Medulla oblongata (tissue), 1 donor: ENCODE results near the gene MEF2B.
"Not testable (repeated sequence)": the region's sequence is repeated elsewhere in the genome, so short reads cannot be mapped to it uniquely, and the experiment has no call there.

Experiments
- DNase-seq: peaks from one replicate; pipeline ENCODE4 v3.0.0-alpha.2; 2015; ENCODE audit errors: extremely low spot score

MEF2B gene

DNA sequence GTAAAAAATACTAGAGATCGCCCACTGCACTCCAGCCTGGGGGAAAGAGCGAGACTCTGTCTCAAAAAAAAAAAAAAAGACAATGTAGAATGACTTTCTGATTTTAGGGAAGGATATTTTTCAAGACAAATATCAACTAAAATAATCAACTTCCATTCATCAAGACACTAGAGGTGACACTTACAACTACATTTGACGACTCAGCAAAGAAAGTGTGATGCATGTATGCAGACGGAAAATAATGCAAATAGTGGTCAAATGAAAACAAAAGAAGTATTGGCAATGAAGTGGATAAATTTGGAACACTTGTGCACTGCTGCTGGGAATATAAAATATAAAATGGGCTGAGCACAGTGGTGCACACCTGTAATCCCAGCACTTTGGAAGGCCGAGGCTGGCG is 44.0 kb downstream of the MEF2B start:
- no peak for DNase-seq

DNA sequence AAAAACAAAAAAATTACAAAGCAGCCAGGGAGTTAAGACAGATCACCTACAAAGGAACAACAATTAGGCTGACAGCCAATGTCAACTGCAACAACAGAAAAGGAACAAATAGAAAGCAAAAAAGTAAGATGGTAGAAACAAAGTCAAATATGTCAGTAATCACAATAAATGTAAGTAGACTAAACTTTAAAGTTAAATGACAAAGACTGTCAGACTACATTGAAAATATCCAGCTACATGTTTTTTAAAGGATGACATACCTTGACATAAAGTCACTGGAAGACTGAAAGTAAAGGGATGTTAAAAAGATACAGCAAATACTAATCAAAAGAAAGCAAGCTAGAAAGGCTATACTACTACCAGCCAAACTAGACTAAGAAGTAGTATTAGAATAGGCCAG is 46.7 kb downstream of the MEF2B start:
- no peak for DNase-seq

DNA sequence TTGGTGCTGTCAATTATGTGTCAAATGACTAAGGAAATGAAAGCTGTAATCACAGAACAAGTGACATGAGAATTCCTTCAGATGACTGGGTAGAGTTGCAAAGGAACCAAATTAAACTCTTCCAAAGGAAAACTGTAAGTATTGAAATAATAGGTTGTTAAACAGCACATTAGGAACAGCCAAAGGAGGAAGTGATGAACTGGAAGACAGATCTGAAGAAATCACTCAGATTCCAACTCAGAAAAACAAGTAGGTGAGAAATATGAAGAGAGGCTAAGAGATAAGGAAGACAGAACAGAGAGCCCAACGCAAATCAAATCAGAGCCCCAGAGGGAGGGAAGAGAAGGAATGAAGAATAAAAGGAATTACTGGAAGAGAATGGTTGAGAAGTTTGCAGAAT is 47.2 kb downstream of the MEF2B start:
- DNase-seq: no peak

DNA sequence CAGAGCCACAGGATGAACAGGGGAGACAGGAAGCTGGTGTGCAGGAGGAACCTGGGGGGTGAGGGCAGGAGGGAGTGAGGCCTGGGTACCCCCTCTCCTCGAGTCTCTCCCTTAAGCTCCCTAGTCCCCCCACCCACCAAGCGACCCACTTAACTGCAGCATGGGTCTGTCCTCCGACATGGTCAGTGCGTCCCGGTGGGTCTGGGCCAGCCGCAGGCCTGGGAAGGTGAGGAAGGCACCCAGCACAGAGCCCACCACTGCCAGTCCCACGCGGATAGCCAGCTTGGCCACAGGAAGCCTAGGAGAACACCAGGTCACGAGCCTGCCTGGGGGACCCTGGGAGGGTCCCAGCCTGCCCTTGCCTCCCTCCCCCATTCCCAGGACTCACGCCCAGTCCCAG is 48.7 kb downstream of the MEF2B start:
- DNase-seq: no peak

DNA sequence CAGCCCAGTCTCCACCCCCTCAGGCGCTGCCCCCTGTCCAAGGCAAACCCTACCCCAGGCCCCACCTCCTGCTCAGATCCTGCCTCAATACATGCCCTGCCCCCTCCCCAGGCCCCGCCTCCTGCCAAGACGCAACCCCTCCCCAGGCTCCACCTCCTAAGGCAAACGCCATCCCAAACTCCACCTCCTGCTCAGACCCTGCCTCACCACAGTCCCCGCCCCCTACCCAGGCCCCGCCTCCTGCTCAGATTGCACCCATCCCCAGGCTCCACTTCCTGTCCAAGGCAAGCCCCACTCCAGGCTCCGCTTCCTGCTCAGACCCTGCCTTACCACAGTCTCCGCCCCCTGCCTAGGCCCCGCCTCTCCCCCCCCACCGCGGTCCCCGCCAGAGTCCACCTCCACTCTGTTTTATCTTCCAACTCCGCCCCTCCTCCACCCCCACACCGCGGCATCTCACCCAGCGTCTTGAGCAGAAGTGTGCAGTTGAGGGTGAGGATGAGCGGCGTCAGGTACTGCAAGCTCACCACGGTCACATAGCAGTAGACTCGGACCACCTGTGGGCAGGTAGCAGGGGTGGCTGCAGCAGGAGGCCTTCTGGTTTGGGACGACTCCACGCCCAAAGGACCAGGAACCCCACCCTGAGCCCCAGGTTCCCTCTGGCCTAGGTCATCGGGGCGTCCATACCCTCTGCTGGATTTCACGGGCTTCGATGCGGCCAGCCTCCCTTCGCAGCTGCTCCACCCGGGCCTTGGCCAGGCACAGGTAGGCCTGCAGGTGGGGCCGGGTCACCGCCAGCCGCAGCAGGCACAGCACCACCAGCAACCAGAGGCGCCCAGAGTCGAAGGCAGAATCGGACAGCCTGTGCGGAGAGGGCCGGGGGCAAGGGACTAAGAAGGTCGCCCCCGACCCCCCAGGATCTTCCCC is 49.5 kb downstream of the MEF2B start:
- DNase-seq: no peak

DNA sequence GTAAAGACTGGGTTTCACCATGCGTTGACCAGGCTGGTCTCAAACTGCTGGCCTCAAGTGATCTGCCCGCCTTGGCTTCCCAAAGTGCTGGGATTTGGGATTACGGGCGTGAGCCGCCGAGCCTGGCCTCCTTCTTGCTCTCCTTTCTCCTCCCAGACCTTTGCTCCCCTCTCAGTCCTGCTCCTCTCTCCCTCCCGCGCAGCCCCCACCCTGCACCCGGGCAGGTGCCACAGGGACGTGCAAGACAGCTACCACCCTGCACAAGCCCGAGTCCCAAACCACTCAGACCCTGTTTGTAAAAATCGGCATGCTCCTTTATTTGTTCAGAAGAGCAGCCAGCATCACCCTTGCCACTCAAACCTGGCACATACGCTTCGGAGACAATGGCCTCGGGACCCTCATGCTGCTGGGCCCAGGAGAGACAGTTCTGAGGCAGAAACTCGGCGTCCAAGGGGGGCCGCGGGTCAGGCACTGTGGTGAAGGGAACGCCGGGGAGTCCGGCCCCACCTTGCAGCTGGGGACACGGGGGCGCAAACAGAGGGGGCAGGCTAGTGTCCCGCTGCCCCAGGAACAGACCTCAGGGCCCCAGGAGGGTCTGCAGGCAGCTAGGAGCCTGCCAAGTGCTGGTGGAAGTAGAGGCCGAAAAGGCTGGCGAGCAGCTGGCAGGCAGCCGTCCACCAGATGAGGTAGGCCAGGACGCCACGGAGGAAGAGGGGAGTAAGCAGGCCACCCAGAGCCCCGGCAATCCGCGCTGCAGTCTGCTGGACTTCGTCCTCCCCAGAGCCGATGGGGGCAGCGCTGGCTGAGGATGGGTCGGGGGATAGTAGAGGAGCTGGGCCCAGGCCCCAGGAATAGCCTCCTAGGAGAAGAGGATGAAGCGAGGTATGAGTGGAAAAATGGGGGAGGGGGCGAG is 50.5 kb downstream of the MEF2B start:
- no peak for DNase-seq

DNA sequence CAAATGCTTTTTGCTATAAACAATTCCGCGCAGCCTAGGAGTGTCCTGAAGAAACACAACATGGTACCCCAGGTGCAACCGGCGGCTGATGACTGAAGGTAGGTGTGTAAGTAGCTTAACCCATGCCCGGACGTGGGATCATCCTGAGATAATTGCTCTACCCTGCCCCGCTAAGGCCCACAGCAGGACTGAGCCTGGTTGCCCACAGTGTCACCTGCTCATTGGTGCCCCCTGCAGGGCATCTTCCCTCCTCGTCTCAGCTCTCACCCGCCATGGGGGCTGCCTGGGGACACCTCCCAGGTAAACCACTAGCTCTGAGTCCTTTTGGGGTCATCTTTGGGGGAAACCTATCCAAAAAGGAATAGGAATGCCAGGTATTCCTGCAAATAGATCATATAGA is 54.1 kb downstream of the MEF2B start:
- no peak for DNase-seq

DNA sequence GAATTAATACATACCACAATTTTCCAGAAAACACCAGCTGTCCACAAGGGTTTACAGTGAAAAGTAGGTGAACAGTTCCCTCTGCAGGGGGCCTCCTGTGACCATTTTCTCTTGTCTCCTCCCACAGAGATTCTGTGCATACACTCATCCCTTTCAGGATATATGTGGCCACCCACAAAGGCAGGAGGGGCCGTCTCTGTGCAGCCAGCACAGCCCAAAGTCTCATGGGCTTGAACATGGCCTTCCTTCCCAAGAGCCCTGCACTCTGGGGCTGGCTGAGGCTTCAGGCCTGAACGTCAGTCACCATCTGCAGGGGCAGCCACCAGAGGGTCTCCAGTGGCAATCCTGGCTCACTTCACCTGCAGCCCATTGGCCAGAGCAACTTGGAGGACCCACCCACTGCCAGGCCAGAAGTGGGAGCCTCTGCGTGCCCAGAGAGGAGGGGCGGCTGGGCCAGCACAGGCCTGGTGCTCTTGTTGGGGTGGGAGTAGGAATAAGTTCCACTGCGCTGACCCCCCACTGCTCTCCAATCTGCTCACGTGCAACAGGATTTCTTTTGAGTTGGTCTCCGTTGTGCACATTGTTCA is 56.9 kb downstream of the MEF2B start:
- no peak for DNase-seq

DNA sequence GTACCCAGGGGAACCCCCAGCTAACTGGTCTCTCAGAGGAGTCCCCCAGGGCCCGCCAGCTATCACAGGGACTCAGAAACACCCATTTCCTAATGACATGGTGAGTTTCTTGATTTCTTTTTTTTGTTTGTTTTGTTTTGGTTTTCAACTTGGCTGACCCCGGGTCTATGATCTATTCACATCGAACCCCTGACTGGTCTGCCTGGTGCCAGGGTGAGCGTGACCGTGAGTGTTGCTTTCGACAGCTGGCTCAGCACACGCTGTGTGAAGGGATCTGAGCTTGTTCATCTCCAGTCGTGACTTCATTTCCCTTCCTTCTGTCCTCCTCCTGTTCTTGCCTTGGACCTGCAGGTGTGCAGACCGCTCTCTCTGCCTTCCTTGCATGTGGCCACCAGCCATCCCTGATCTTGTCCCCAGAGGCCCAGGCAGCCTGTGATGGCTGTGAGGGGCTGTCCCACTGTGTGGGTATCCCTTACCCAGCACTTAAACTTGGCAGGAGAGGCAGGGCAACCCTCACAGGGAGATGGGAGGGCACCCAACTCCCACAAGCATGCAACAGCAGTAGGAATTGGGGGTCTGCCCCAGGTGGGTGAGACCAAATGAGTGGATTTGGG is 58.0 kb downstream of the MEF2B start:
- no peak for DNase-seq

DNA sequence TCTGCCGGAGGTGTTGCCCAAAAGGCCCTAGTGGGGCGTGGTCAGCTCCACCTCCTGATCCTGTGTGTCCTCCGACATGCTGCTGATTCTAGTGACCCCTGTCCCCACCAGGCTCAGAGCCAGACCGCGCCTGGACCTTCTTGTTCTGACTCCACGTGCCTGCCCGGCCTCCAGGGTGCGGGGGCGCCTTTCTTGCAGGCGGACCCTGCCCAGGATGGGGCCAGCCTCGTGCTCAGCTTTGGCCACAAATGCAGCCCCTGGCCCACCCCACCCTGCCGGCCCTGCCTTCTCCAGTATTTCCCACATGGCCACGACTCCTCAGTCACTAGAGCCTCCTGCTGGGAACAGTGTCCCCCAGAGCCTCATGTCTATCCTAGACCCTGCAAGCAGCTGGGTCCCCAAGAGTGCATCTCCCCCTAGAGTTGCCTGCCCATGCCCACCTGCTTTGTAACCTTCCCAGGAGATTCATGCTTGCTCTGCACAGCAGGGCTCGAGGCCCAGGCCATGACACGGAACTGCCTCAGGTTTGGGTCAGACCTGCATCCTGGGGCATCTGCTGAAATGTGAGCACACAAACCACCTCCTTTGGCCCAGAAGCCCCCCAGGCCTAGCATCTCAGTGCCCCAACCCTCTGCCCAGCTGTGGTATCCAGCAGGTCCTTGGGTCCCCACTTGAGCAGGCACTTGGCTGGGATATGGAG is 58.8 kb downstream of the MEF2B start:
- no peak for DNase-seq

DNA sequence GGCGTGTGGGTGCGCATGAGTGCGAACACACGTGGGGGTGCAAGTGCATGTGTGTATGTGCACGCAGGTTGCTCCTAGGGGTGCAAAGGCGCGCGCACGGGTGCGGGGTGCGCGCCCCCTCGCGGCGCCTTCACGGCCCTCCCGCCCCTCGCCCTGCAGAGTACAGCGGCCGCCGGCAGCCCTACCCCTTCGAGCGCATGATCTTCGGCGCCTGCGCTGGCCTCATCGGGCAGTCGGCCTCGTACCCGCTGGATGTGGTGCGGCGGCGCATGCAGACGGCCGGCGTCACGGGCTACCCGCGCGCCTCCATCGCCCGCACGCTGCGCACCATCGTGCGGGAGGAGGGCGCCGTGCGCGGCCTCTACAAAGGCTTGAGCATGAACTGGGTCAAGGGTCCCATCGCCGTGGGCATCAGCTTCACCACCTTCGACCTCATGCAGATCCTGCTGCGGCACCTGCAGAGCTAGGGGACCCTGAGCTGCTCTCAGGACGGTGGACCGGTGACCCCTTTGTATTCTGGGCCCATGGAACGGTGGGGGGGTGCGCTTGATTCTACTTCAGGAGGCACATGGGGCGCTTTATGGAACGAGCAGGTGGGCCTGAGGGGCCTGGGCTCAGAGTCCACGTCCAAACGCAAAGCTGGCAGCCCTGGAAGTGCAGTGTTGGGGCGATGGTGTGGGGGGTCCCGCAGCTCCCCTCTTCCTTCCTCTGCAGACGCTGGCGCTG is 59.5 kb downstream of the MEF2B start:
- no peak for DNase-seq

DNA sequence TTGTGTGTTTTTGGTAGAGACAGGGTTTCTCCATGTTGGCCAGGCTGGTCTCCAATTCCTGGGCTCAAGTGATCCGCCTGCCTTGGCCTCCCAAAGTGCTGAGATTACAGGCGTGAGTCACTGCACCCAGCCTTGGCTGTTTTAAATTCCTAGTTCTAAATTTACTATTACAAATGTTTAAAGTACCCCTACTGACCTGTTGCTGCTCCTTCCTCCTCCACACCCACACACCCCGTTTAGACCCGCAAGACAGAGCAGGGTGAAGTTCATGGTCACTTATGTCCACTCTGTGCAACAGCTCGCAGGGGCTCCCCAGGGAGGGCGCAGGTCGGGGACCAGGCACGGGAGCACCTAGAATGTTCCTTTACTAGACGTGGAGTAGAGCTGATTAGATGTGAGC is 60.5 kb downstream of the MEF2B start:
- DNase-seq: no peak

DNA sequence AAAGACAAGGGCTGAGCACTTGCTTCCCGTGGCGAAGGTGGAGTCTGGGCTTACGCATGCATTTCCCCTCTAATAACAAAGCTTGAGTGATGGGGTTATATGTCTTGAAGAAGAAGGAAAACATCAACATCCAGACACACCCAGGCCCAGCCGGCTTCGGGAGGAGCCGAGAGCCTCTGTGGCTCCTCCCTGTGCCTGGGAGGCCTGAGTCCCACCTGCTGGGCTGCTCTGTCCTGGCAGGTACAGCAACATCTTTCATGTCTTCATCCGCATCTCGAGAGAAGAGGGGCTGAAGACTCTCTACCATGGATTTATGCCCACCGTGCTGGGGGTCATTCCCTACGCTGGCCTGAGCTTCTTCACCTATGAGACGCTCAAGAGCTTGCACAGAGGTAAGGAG is 62.4 kb downstream of the MEF2B start:
- DNase-seq: no peak

DNA sequence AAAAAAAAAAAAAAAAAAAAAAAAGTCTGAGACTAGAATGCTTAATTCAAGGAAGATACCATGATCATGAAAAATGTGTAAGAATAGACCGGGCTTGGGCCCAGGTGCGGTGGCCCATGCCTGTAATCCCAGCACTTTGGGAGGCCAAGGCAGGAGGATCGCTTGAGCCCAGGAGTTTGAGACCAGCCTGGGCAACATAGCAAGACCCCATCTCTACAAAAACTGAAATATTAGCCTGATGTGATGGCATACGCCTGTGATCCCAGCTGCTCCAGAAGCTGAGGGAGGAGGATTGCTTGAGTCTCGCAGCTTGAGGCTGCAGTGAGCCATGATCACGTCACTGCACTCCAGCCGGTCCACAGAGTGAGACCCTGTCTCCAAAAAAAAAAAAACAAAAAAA is 63.1 kb downstream of the MEF2B start:
- DNase-seq: not testable (repeated sequence)

DNA sequence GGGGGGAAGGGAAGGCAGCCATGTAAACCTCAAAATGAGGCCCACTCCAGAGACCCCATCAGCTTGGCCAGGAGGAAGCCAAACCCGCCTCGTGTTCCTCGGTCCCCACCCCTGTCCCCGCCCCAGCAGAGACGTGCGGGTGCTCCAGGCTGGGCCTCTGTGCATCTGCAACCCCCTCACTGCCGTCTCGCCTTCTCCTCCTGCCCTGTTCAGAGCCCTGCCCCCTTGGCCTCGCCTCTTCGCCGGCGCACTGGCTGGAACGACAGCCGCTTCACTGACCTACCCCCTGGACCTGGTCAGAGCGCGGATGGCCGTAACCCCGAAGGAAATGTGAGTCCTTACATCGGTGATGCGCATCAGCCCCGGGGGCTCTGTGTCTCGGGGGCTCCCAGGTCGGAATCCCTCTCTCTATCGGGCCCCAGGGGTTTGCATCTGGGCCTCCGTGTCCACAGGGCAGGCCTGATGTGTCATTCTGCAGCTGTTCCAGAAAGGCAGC is 64.0 kb downstream of the MEF2B start:
- no peak for DNase-seq

DNA sequence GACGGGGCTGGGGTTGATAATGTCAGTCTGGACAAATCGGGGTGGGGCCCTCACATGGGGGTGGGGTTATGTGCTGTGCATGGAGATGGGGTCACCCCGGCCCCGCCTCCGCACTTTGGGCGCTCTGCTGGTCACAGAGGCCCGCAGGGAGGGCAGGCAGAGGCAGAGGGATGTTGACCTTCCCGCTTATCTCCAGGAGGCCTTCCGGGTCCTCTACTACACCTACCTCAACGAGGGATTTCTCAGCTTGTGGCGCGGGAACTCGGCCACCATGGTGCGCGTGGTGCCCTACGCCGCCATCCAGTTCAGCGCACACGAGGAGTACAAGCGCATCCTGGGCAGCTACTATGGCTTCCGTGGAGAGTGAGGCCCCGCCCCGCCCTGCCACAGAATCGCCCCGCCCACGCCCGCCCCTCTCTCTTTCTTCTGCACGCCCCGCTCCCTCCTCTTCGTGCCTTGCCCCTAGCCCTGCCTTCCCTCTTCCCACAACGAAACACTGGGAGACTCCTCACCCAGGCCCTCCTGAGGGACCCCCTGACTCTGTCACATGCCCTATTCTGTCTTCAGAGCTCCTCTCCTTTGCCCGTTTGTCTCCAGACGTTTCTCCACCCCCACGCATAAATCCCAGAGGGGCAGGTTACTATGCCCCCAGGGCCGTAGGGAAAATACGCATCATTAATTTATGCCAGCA is 64.6 kb downstream of the MEF2B start:
- no peak for DNase-seq

DNA sequence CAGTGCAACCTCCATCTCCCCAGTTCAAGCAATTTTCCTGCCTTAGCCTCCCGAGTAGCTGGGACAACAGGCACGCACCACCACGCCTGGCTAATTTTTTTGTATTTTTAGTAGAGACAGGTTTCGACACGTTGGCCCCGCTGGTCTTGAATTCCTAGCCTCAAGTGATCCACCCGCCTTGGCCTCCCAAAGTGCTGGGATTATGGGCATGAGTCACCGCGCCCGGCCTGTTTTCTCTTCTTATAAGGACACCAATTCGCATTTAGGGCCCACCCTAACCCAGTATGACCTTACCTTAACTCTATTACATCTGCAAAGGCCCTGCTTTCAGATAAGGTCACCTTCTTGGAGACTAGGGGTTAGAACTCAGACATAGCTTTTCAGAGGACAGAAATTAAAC is 66.9 kb downstream of the MEF2B start:
- no peak for DNase-seq

DNA sequence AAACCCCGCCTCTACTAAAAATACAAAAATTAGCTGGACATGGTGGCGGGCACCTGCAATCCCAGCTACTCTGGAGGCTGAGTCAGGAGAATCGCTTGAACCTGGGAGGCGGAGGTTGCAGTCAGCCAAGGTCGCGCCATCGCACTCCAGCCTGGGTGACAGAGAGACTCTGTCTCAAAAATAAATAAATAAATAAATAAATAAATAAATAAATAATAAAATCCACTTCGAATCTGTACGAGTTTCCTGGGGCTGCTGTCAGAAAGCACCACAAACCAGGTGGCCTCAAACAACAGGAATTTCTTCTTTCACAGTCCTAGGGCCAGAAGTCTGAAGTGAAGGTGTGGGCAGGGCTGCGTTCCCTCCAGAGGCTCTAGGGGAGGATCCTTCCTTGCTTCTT is 67.5 kb downstream of the MEF2B start:
- DNase-seq: not testable (repeated sequence)

DNA sequence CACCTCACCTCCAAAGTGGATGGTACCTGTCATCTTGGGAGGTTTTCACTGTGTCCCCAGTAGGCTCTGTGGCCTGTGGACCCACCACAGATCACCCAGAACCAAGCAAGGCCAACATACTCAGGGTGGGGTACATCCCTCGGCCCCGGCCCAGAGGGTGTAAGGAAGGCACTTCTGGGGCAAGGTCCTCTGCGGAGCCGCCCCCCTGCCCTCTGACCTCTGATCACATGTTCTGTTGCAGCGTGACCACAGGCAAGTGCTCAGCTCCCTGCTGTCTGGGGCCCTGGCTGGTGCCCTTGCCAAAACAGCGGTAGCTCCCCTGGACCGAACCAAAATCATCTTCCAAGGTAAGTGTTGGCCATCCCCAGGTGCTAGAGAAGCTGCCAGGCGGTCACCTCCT is 68.5 kb downstream of the MEF2B start:
- DNase-seq: no peak
